HG03439 (cell line): ENCODE data around the gene UBE2B.
"Not testable (repeated sequence)": the region's sequence is repeated elsewhere in the genome, so short reads cannot be mapped to it uniquely, and the experiment has no call there.

Experiments used
- ATAC-seq: cut with Tn5 transposase; IDR thresholded peaks from one replicate; pipeline ENCODE4 v1.9.1; 2021; ENCODE audit warnings: mild to moderate bottlenecking, moderate library complexity; ENCODE audit not compliant: unreplicated experiment

Gene UBE2B

GRCh38 chr5:134398609-134399155 is 27.3 kb downstream of the UBE2B start:
- no peak for ATAC-seq

GRCh38 chr5:134403951-134404350 is 32.6 kb downstream of the UBE2B start:
- ATAC-seq: no peak

- ATAC-seq: no peak
These were observed 35.0 kb downstream of the UBE2B start for GRCh38 chr5:134406390-134406789.

GRCh38 chr5:134409321-134409720 is 38.0 kb downstream of the UBE2B start:
- ATAC-seq: no peak

- ATAC-seq: no peak
These were observed 39.5 kb downstream of the UBE2B start for GRCh38 chr5:134410822-134411221.

GRCh38 chr5:134411228-134411545 is 39.8 kb downstream of the UBE2B start:
- no peak for ATAC-seq

- peak; percentile 97 for ATAC-seq
These were observed 40.3 kb downstream of the UBE2B start, which contains the start of gene CDKN2AIPNL for GRCh38 chr5:134411546-134412266. Gene CDKN2AIPNL, minus strand, starts transcription at chr5:134411881. Its CDS starts 27 bp downstream, at chr5:134411854.

- no peak for ATAC-seq
These were observed 41.7 kb downstream of the UBE2B start for GRCh38 chr5:134413046-134413445.

GRCh38 chr5:134417707-134418106 is 46.3 kb downstream of the UBE2B start:
- ATAC-seq: no peak

GRCh38 chr5:134418958-134419357 is 47.6 kb downstream of the UBE2B start:
- ATAC-seq: no peak

- ATAC-seq: no peak
These were observed 49.0 kb downstream of the UBE2B start for GRCh38 chr5:134420343-134420742.

- not testable (repeated sequence) for ATAC-seq
These were observed 49.7 kb downstream of the UBE2B start for GRCh38 chr5:134421038-134421437.

GRCh38 chr5:134422791-134423365 is 51.5 kb downstream of the UBE2B start:
- no peak for ATAC-seq

GRCh38 chr5:134423376-134423775 is 52.0 kb downstream of the UBE2B start:
- ATAC-seq: no peak

- no peak for ATAC-seq
These were observed 55.0 kb downstream of the UBE2B start for GRCh38 chr5:134426361-134426760.

GRCh38 chr5:134427540-134428041 is 56.2 kb downstream of the UBE2B start:
- ATAC-seq: no peak

GRCh38 chr5:134430001-134430569 is 58.7 kb downstream of the UBE2B start:
- ATAC-seq: no peak

GRCh38 chr5:134432174-134432573 is 60.8 kb downstream of the UBE2B start:
- ATAC-seq: no peak

- no peak for ATAC-seq
These were observed 61.4 kb downstream of the UBE2B start for GRCh38 chr5:134432677-134433359.

GRCh38 chr5:134435560-134435959 is 64.2 kb downstream of the UBE2B start:
- ATAC-seq: no peak
